ENCODE measurements around the gene CSF1R.

GRCh38 chr5:150017226-150018005 lies 68.9 kb downstream of the CSF1R start:
- TF ChIP-seq CTCF (conservative IDR thresholded peaks at IDR 0.05) (no peak), ZFX (IDR thresholded peaks at IDR 0.05) (no peak)

Measured in C4-2B (cell line).